ENCODE data around the gene LRMDA.

Gene LRMDA

DNA sequence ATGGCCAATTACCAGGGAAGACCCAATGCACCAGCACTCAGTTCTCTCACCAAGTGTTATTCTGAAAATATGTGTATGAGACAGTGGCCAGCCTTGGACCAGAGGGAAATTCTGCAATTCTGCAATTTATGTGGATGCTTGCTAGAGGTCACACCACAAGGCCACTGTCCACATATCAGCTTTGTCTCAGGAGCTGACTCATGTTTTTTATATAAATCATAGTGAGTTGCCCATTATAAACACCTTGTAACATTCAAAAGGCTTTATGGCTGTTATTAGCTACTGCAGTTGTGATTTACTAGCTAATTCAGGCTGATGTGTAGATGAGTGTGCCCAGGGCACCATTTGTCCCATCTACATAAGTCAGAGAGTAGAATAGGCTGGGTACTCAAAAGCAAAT, 649.0 kb downstream of the LRMDA start:
- TF ChIP-seq, protein P1, sequence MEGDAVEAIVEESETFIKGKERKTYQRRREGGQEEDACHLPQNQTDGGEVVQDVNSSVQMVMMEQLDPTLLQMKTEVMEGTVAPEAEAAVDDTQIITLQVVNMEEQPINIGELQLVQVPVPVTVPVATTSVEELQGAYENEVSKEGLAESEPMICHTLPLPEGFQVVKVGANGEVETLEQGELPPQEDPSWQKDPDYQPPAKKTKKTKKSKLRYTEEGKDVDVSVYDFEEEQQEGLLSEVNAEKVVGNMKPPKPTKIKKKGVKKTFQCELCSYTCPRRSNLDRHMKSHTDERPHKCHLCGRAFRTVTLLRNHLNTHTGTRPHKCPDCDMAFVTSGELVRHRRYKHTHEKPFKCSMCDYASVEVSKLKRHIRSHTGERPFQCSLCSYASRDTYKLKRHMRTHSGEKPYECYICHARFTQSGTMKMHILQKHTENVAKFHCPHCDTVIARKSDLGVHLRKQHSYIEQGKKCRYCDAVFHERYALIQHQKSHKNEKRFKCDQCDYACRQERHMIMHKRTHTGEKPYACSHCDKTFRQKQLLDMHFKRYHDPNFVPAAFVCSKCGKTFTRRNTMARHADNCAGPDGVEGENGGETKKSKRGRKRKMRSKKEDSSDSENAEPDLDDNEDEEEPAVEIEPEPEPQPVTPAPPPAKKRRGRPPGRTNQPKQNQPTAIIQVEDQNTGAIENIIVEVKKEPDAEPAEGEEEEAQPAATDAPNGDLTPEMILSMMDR (conservative IDR thresholded peaks at IDR 0.05; ENCODE audit: low read length): no peak
- TF ChIP-seq EZH2phosphoT487 (IDR thresholded peaks at IDR 0.05; ENCODE audit: borderline replicate concordance): no peak
- Histone ChIP-seq H3K4me1 (ENCODE audit: insufficient read depth, low read length, poor library complexity, severe bottlenecking) (no peaks in the 10 kb centered on the region), H3K27me3 (ENCODE audit: insufficient read depth, low read length, poor library complexity, severe bottlenecking) (no peaks in the 10 kb centered on the region), H3K36me3 (ENCODE audit: insufficient read depth, low read length) (no peaks in the 10 kb centered on the region), H4K20me1 (ENCODE audit: insufficient read depth, low read length, poor library complexity, severe bottlenecking) (no peaks in the 10 kb centered on the region), H2AFZ (ENCODE audit: low read length) (no peak overlapping the region), H3K4me2 (ENCODE audit: low read depth, low read length, poor library complexity, severe bottlenecking) (no peak overlapping the region), H3F3A (ENCODE audit: low read depth) (no peaks in the 10 kb centered on the region), H3K9me2 (replicated peaks; ENCODE audit: low read depth, low read length) (no peaks in the 10 kb centered on the region), H3K4me3 (ENCODE audit: low read length, poor library complexity, severe bottlenecking) (no peak overlapping the region), H3K9ac (ENCODE audit: low read depth, low read length, poor library complexity, severe bottlenecking) (no peak overlapping the region), H3K9me3 (ENCODE audit: insufficient read depth, low read depth, low read length) (no peaks in the 10 kb centered on the region), H3K79me2 (ENCODE audit: insufficient read depth, low read length) (no peaks in the 10 kb centered on the region)

DNA sequence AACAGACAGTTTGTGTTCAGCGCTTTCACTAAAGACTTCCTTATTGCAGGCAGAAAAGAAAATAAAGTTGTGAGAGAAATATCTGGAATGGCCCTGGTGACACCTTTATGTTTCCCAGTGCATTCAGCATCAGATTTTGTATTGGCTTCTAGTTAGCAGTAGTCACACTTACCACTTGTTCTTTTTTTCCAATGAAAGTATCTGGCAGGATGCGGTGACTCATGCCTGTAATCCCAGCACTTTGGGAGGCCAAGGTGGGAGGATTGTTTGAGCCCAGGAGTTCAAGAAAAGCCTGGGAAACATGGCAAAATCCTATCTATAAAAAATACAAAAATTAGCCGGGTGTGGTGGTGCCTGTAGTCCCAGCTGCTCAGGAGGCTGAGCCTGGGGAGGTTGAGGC, 649.6 kb downstream of the LRMDA start:
- Histone ChIP-seq H3K36me3 (ENCODE audit: insufficient read depth, low read length) (no peaks in the 10 kb centered on the region), H3K4me2 (ENCODE audit: low read depth, low read length, poor library complexity, severe bottlenecking) (no peak overlapping the region), H3K79me2 (ENCODE audit: insufficient read depth, low read length) (no peaks in the 10 kb centered on the region), H4K20me1 (ENCODE audit: insufficient read depth, low read length, poor library complexity, severe bottlenecking) (no peaks in the 10 kb centered on the region), H3K4me3 (ENCODE audit: low read length, poor library complexity, severe bottlenecking) (no peak overlapping the region), H3K27me3 (ENCODE audit: insufficient read depth, low read length, poor library complexity, severe bottlenecking) (no peaks in the 10 kb centered on the region), H3F3A (ENCODE audit: low read depth) (no peaks in the 10 kb centered on the region), H3K9me3 (ENCODE audit: insufficient read depth, low read depth, low read length) (no peaks in the 10 kb centered on the region), H3K9ac (ENCODE audit: low read depth, low read length, poor library complexity, severe bottlenecking) (no peak overlapping the region), H3K9me2 (replicated peaks; ENCODE audit: low read depth, low read length) (no peaks in the 10 kb centered on the region), H3K4me1 (ENCODE audit: insufficient read depth, low read length, poor library complexity, severe bottlenecking) (no peaks in the 10 kb centered on the region), H2AFZ (ENCODE audit: low read length) (no peak overlapping the region)
- TF ChIP-seq, protein P1 (conservative IDR thresholded peaks at IDR 0.05; ENCODE audit: low read length): no peak
- TF ChIP-seq EZH2phosphoT487 (IDR thresholded peaks at IDR 0.05; ENCODE audit: borderline replicate concordance): no peak

GRCh38 chr10:76082232-76082631, 650.8 kb downstream of the LRMDA start:
- no peak overlapping the region for H2AFZ ChIP-seq (ENCODE audit: low read length)
- H3K79me2 ChIP-seq (ENCODE audit: insufficient read depth, low read length): no peaks in the 10 kb centered on the region
- H3K4me3 ChIP-seq (ENCODE audit: low read length, poor library complexity, severe bottlenecking): no peak overlapping the region
- no peaks in the 10 kb centered on the region for H3K27me3 ChIP-seq (ENCODE audit: insufficient read depth, low read length, poor library complexity, severe bottlenecking)
- H3K9ac ChIP-seq (ENCODE audit: low read depth, low read length, poor library complexity, severe bottlenecking): no peak overlapping the region
- H3K36me3 ChIP-seq (ENCODE audit: insufficient read depth, low read length): no peaks in the 10 kb centered on the region
- H3K9me2 ChIP-seq (replicated peaks; ENCODE audit: low read depth, low read length): no peaks in the 10 kb centered on the region
- no peaks in the 10 kb centered on the region for H3K9me3 ChIP-seq (ENCODE audit: insufficient read depth, low read depth, low read length)
- no peaks in the 10 kb centered on the region for H3K4me1 ChIP-seq (ENCODE audit: insufficient read depth, low read length, poor library complexity, severe bottlenecking)
- TF ChIP-seq, protein P1 (conservative IDR thresholded peaks at IDR 0.05; ENCODE audit: low read length): no peak
- no peak for TF ChIP-seq EZH2phosphoT487 (IDR thresholded peaks at IDR 0.05; ENCODE audit: borderline replicate concordance)
- no peaks in the 10 kb centered on the region for H4K20me1 ChIP-seq (ENCODE audit: insufficient read depth, low read length, poor library complexity, severe bottlenecking)
- H3F3A ChIP-seq (ENCODE audit: low read depth): no peaks in the 10 kb centered on the region
- no peak overlapping the region for H3K4me2 ChIP-seq (ENCODE audit: low read depth, low read length, poor library complexity, severe bottlenecking)

All from Loucy (cell line).